ENCODE measurements around the gene TCF12.
A peak's percentile ranks its signal among the peaks of the same experiment; 100 is the strongest.

TCF12 gene

GRCh38 chr15:57256939-57257338, 338.5 kb downstream of the TCF12 start:
- no peak for TF ChIP-seq REST (IDR thresholded peaks at IDR 0.05; ENCODE audit: low read depth)
- peak; percentile 6; the same call in 1 of the 2 replicates for TF ChIP-seq NFIC (IDR thresholded peaks at IDR 0.05)

GRCh38 chr15:57259568-57260040, 341.2 kb downstream of the TCF12 start:
- no peak for TF ChIP-seq REST (IDR thresholded peaks at IDR 0.05; ENCODE audit: low read depth)
- peak; percentile 27; the same call in 1 of the 2 replicates for TF ChIP-seq YY1 (IDR thresholded peaks at IDR 0.05; ENCODE audit: low read depth)
- no peak for TF ChIP-seq EGR1 (IDR thresholded peaks at IDR 0.05)
- 0 out of 2 replicates have a peak, but pooled peaks have one; percentile 21 for TF ChIP-seq TCF12 (IDR thresholded peaks at IDR 0.05; ENCODE audit: low read depth)
- peak; percentile 51; the same call in 1 of the 2 replicates for TF ChIP-seq MAX (IDR thresholded peaks at IDR 0.05)
- peak; percentile 46; the same call in 1 of the 2 replicates for TF ChIP-seq EP300 (IDR thresholded peaks at IDR 0.05; ENCODE audit: borderline replicate concordance)

GRCh38 chr15:57263520-57263919, 345.1 kb downstream of the TCF12 start:
- TF ChIP-seq FOXM1 (IDR thresholded peaks at IDR 0.05; ENCODE audit: borderline replicate concordance, low read depth) (no peak), USF1 (IDR thresholded peaks at IDR 0.05) (no peak), EP300 (IDR thresholded peaks at IDR 0.05; ENCODE audit: borderline replicate concordance) (no peak), REST (IDR thresholded peaks at IDR 0.05; ENCODE audit: low read depth) (no peak), CEBPB (IDR thresholded peaks at IDR 0.05) (no peak), NFIC (IDR thresholded peaks at IDR 0.05) (no peak), YY1 (IDR thresholded peaks at IDR 0.05; ENCODE audit: low read depth) (no peak), EGR1 (IDR thresholded peaks at IDR 0.05) (no peak), MAX (IDR thresholded peaks at IDR 0.05) (no peak), TCF12 (IDR thresholded peaks at IDR 0.05; ENCODE audit: low read depth) (no peak), RAD21 (IDR thresholded peaks at IDR 0.05; ENCODE audit: low read depth) (no peak), CREB1 (IDR thresholded peaks at IDR 0.05; ENCODE audit: low read depth) (no peak), TAF1 (IDR thresholded peaks at IDR 0.05; ENCODE audit: low read depth) (no peak), ZBTB7A (IDR thresholded peaks at IDR 0.05; ENCODE audit: low read depth) (no peak), TEAD4 (IDR thresholded peaks at IDR 0.05) (no peak)

GRCh38 chr15:57272771-57273357, 354.4 kb downstream of the TCF12 start:
- no peak for TF ChIP-seq NFIC (IDR thresholded peaks at IDR 0.05)
- no peak for TF ChIP-seq CREB1 (IDR thresholded peaks at IDR 0.05; ENCODE audit: low read depth)
- no peak for TF ChIP-seq TCF12 (IDR thresholded peaks at IDR 0.05; ENCODE audit: low read depth)
- no peak for TF ChIP-seq FOXM1 (IDR thresholded peaks at IDR 0.05; ENCODE audit: borderline replicate concordance, low read depth)
- no peak for TF ChIP-seq YY1 (IDR thresholded peaks at IDR 0.05; ENCODE audit: low read depth)
- TF ChIP-seq MAX (IDR thresholded peaks at IDR 0.05): no peak
- no peak for TF ChIP-seq EP300 (IDR thresholded peaks at IDR 0.05; ENCODE audit: borderline replicate concordance)
- TF ChIP-seq CEBPB (IDR thresholded peaks at IDR 0.05): no peak
- no peak for TF ChIP-seq EGR1 (IDR thresholded peaks at IDR 0.05)
- no peak for TF ChIP-seq TAF1 (IDR thresholded peaks at IDR 0.05; ENCODE audit: low read depth)
- no peak for TF ChIP-seq RAD21 (IDR thresholded peaks at IDR 0.05; ENCODE audit: low read depth)
- no peak for TF ChIP-seq USF1 (IDR thresholded peaks at IDR 0.05)
- no peak for TF ChIP-seq TEAD4 (IDR thresholded peaks at IDR 0.05)
- no peak for TF ChIP-seq REST (IDR thresholded peaks at IDR 0.05; ENCODE audit: low read depth)
- no peak for TF ChIP-seq ZBTB7A (IDR thresholded peaks at IDR 0.05; ENCODE audit: low read depth)
